Tibial nerve (tissue), 4 donors: ENCODE measurements around the gene C18orf32.
"Not testable (repeated sequence)": the region's sequence is repeated elsewhere in the genome, so short reads cannot be mapped to it uniquely, and the experiment has no call there.

Experiments used
- EP300 ChIP-seq, 2 donors: sonication (generic); formaldehyde crosslinking; IDR thresholded peaks; one replicate each; pipeline ENCODE4 v1.6.1; 2017; ENCODE audit warnings: antibody characterized with exemption in 2 of 2, mild to moderate bottlenecking in 1 of 2
- POLR2A ChIP-seq, 2 donors: fragments of 450-650 bp; IDR thresholded peaks; one replicate each; pipeline ENCODE4 v1.6.1; 2017; ENCODE audit warnings: antibody characterized with exemption in 2 of 2, mild to moderate bottlenecking in 2 of 2, moderate library complexity in 2 of 2
- TF ChIP-seq, protein P1 (sequence below), 5 experiments: fragments of 200-600 bp in 3 of 5; fragments of 450-650 bp in 2 of 5; sonication (generic) in 3 of 5; IDR thresholded peaks; one replicate each; pipeline ENCODE4 v1.5.1; 2016 to 2019; ENCODE audit warnings: antibody characterized with exemption in 5 of 5, mild to moderate bottlenecking in 3 of 5, moderate library complexity in 2 of 5

DNA sequence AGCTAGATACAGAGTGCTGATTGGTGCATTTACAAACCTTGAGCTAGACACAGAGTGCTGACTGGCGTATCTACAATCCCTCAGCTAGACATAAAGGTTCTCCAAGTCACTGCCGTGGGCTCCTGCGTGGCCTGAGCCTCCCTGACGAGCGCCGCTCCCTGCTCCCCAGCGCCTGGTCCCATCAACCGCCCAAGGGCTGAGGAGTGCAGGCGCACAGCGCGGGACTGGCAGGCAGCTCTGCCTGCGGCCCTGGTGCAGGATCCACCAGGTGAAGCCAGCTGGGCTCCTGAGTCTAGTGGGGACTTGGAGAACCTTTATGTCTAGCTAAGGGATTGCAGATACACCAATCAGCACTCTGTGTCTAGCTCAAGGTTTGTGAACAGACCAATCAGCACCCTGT is 34.5 kb downstream of the C18orf32 start:
- TF ChIP-seq, protein P1, sequence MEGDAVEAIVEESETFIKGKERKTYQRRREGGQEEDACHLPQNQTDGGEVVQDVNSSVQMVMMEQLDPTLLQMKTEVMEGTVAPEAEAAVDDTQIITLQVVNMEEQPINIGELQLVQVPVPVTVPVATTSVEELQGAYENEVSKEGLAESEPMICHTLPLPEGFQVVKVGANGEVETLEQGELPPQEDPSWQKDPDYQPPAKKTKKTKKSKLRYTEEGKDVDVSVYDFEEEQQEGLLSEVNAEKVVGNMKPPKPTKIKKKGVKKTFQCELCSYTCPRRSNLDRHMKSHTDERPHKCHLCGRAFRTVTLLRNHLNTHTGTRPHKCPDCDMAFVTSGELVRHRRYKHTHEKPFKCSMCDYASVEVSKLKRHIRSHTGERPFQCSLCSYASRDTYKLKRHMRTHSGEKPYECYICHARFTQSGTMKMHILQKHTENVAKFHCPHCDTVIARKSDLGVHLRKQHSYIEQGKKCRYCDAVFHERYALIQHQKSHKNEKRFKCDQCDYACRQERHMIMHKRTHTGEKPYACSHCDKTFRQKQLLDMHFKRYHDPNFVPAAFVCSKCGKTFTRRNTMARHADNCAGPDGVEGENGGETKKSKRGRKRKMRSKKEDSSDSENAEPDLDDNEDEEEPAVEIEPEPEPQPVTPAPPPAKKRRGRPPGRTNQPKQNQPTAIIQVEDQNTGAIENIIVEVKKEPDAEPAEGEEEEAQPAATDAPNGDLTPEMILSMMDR (IDR thresholded peaks at IDR 0.05) = not testable (repeated sequence)
- TF ChIP-seq POLR2A, EP300 (IDR thresholded peaks at IDR 0.05): not testable (repeated sequence)
